Muscle of back (tissue), 11 donors: Measurements from ENCODE around the gene TMEM120A. TPM values are rescaled to one million over a fixed set of nuclear protein-coding genes. Genes with fewer than 3 reads are reported as not detected.

ENCODE experiments used
- DNase-seq, 3 donors: peaks; one replicate each; pipeline versions ENCODE4 v3.0.0 to v3.0.0-alpha.2; 2013
- polyA plus RNA-seq, 10 donors: library from polyadenylated mRNA; unstranded; fragments of 120-200 nt; gene quantifications; one replicate each; pipeline ENCODE4 v1.2.1, GENCODE V29; 2013; ENCODE audit not compliant: insufficient read length in 10 of 10

TMEM120A gene
- polyA plus RNA-seq, 10 donors: 34.2 to 54.9 (median 41.2) TPM

DNA sequence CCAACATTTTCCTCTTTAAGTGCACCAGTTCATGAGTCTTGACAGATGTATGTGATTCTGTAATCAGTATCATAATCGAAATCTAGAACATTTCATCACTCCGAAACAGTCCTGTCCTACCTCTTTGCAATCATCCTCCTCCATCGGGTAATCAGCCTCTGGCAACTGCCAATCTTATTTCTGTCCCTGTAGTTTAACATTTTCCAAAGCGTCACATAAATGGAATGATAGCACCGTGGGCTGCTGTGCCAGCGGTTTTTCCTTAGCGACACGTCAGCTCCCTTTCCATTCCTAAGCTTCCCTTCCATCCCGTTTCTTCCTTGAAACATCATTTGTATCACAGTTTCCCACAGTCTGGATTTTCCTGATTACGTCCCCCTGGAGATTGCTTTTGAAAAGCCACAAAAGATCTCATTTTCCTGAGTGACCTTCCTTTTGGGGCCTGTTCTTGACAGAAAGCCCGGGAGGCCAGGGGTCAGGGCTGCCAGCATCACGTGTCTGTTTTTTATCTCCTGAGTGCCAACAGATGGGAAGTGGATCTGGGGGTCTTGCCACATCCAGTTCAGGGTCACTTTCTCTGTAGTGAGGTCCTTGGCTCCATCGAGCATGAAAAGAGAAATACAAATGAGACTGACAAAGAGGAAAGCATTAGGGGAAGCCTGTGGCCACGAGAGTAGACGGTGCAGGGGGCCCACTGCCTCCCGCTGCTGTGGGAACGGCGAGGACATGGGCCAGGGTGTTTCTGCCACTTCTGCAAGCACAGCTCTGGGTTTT, 31.6 kb downstream of the TMEM120A start:
- peak; percentile 62 to 73 (median 65) for DNase-seq

DNA sequence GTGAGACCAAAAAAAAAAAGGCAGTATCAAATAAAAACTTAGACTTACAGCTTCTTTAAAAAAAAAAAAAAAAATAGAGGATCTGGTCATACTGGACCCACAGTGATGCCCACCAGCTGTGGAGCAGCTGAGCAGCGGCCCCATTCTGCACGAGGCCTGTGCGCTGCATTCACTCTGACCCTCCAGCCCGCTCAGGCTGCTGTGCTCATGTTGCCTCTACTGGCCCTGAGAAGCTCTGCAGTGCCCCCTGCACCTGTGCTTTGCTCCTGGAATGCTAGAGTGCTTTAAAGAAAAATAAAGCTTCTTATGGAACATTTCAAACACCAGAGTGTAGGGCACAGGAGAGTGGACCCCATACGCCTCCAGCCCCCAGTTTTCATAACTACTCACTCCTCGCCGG, 33.2 kb downstream of the TMEM120A start:
- no peak for DNase-seq

DNA sequence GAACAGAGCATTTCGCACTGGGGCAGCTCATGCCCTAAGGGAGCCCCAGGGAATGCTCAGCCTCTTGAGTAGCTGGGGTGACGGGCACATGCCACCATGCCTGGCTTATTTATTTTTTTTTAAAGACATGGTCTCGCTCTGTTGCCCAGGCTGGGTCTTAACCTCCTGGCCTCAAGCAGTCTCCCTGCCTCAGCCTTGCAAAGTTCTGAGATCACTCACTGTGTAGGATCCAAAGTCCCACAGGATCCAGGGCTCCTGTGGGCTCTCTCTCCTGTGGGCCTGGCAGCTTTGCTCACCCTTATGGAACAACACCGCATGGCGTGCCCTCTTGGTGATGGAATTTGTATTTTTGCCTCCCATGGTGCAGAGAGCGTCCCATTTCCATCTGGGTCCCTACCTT, 34.0 kb downstream of the TMEM120A start:
- DNase-seq: no peak

DNA sequence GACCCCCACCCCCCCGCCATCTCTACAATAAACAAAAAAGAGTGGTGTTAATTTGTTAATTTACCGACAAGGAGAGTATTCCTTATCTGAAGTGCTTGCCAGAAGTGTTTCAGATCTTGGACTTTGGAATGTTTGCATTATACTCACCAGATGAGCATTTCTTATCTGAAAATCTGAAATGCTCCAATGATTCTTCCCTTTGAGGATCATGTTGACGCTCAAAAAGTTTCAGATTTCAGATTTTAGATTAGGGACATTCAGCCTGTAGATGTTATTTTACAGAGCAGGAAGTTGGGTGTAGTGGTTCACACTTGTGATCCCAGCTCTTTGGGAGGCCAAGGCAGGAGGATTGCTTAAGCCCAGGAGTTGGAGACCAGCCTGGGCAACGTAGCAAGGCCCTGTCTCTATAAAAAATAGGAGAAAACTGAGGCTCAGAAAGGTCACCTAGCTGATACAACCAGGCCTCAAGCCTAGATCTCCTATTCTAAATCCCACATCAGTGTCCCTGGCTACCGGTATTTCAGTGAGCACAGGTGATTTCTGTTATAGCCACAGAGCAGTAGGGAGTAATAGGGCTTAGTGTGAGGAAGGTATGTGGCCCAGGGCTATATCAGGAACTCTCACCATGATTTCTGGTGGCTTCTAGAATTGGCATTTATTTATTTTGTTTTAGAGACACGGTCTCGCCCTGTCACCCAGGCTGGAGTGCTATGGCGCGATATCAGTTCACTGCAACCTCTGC, 35.4 kb downstream of the TMEM120A start:
- DNase-seq: no peak

DNA sequence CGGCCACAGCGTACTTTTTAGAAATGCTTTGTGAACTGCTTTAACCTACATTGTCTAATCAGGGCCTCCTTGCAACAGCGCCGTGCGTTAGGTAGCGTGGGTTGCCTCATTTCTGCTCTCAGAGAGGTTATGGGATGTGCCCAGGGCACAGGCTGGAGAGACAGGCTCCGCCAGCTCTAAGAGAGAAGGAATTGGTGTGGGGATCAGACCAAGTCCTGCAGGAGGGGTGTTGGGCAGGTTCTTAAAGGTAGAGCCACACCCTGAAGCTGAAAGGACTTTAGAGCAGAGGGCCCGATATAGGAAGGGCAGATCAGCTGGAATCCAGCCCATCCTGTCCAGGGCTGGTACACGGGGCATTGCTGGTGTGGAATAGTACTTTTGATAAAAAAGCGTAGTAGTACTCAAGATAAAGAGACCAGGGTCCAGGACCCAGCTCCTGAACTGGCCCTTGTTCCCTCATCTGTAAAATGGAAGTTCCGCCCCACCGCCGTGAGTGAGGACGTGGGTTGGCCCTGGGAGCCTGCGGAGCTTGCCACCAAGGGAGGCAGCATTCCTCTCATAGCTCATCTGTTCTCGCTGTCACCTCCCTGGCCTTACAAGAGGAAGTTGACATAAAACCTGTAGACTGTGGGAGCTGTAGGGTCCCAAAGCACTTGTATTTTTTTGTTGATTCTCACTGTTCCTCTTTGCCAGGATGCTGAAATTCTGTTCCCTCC, 37.2 kb downstream of the TMEM120A start:
- DNase-seq: no peak

DNA sequence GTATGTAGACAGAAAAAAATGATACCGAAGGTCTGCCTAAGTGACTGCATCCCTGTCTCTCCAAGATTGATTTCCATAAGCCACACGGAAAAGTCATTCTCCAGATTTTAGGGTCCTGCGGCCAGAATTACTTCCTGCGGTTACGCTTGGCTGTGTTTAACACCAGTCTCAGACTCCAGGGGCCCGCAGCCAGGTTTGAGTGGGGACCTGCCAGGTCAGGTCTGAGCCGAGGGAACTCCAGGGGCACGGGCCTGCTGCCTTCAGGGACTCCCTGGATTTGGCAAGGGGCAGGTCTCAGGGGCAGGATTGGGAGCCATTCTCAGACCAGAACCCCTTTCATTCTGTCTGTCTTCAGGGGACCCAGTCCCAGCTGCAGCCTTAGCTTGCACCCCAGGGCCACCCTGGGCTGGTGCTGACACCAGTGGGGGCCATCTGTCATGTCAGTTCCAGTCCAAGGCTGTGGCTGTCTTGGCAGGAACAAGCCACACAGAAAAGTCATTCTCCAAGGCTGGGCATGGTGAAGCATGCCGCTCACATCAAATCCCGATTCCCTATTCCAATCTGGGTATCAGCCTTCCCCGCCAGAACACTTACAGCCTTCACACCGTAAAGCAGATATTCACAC, 39.0 kb downstream of the TMEM120A start:
- no peak for DNase-seq

DNA sequence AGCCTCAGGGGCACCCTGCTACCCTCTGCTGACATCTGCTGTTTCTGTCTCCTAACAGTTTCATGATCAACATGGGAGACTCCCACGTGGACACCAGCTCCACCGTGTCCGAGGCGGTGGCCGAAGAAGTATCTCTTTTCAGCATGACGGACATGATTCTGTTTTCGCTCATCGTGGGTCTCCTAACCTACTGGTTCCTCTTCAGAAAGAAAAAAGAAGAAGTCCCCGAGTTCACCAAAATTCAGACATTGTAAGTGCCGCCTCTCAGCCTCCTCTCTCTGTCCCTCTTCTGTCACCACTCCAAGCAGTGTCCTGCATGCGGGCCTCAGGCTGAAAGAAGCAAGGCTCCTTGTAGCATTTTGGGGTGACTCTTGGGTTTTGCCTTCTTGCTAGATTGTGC, 40.5 kb downstream of the TMEM120A start:
- DNase-seq: no peak

DNA sequence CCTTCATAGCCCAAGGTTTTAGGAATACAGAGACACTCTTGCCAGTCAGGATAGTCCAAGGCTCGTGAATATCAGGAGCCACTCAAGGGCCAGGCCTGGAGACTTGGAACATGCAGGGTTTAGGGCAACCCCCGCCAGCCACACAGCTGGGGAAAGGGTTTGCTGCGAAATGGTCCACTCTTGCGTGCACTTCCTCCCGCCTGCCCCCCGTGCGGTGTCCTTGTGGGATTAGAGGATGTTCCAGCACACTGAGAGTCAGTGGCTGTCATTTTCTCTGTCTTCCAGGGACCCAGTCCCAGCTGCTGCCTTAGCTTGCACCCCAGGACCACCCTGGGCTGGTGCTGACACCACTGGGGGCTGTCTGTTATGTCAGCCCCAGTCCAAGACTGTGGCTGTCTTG, 41.0 kb downstream of the TMEM120A start:
- no peak for DNase-seq

DNA sequence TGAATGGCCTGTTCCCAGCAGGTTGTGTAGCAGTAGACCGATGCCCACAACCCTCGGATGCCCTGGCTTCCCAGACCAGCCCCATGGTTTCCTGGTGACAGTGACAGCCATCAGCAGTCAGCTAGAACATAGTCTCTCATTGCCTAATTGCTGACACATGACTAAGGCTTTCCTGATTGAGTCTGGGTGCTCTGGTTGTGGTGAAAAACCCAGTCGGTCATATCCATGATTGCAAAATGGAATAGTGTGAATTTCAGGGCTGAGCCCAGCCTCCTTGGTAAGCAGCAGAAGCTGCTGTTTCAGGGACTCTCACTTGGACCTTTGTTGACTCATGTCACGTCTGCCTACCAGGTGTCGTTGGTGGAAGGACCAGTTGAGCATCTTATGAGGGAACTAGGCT, 42.9 kb downstream of the TMEM120A start:
- no peak for DNase-seq

DNA sequence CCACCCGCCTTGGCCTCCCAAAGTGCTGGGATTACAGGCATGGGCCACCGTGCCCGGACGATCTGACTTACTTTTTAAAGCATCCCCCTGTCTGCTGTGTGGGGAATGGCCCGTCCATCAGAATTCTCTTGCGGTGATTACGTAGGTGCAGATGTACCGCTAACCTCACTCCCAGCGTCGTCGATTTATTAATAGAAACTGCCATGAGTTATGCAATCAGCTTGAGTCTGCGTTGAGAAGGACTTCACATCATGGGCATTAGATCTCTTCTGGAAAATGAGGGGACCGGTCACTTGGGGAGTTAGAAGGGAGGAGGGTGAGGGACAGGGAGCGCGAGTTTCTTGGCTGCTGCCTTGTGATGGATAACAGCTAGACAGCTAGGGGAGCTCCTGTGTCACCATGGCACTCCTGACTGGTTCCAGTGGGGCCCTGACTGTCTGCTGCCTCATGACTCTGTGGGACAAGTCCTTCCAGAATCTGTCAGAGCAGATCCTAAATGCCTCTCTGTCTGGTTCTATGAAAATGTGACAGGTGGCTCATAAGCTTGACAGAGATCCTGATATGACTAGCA, 44.2 kb downstream of the TMEM120A start:
- DNase-seq: no peak

DNA sequence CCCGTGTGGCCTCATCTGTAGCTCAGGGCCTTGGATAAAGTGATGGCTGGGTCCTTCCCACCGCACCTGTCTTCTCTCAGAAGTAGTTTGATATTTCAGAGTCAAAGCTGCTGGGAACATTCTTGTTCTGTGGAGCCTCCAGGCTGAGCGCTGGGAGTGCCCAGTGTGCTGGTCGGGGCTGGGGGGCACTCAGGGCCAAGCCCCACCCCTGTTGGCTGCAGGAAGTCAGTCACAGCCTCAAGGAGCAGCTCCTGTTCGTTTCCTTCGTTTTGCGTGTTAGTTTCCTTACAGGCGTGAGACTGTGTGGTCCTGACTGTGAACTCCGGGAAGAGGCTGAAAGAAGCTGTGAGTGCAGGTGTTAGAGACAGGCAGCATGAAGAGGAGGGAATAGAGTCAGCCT, 46.2 kb downstream of the TMEM120A start:
- DNase-seq: no peak

DNA sequence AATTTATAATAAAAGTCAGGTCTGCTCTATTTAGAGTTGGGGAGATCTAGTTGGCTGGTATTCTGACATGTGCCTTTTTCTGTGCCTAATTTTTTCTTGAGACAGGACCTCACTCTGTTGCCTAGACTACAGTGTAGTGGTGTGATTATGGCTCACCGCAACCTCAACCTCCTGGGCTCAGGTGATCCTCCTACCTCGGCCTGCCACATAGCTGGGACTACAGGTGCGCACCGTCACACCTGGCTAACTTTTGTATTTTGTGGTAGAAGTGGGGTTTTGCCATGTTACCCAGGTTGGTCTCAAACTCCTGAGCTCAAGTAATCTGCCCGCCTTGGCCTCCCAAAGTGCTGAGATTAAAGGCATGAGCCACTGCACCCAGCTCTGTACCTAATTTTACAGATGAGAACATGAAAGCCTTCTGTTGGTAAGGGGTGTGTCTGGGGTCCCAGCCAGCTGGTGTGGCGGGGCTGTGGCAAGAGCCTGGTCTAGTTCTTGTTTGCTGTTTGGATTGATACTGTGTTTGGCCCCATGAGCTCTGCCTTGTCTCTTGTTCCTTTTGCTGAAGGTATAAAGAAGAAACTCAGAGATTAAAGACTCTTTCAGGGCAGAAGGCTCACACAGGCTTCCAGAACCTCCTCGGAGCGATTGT, 48.1 kb downstream of the TMEM120A start:
- DNase-seq: no peak

DNA sequence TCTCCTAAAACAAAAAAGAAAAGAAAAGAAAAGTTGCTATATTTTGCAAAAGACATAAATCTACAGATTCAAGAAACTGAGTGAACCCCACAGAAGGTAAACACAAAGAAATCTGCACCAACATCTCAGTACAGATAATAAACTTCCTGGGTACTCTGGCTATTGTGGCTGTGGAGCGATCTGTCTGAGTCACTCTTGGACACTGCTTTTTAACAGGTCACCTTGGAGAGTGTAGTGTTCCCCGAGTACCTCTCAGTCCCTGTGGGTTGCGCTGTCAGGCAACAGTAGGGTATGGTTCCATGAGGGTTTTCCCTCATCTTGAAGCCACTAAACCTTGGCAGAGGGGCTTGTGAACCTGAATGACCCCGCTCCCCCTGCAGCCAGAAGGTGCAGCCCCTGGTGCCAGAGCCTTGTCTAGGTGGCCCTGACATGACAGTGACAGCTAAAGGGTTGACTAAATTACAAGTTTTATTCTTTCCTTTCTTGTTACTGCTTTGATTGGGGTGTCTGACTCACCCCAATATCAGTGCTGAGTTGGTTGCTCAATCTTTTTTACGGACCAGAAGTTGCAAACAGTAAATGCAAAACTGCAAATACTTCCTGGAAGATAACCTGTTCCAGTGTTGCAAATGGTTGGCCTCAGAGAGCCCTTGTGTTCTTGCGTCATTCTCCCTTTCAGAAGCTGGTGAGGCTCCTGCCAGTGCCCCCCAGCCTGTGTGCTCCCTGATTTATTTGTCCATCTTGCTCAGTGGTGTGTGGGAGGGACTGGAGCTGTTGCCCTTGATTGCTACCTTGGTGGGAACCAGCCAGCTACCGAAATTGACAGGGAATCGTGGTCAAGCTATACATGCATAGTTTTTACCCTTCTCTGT, 48.9 kb downstream of the TMEM120A start:
- DNase-seq: no peak

DNA sequence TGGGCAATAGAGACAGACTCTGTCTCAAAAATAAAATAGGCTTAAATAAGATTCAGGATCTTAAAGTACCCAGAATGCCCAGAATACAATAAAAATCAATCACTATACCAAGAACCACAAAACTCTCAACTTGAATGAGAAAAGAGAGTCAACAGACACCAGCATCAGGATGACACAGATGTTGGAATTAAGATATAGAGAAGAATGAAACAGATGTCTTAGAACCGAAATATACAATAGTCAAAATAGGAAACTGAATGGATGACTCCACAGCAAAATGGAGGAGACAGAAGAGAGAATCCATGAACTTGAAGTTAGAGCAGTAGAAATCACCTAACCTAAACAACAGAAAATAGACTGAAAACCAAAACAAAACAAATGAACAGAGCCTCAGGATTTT, 49.9 kb downstream of the TMEM120A start:
- no peak for DNase-seq

DNA sequence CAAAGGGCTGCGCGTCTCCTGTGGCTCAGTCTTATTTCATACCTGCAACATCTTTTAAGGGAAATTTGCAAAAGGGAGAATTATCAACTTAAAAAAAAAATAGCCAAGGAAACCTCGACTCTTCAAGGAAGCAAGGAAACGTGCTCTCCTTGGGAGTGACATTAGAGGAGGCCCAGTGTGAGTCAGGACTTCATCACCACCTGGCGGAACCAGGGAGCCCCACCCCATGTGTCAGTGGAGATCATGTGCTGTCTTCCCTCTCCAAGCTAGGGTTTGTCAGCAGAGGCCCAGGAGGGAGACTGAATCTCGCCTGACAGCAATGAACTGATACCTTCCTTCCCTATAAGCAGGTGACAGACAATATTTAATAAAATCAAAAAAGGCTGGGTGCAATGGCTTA, 50.5 kb downstream of the TMEM120A start:
- no peak for DNase-seq

DNA sequence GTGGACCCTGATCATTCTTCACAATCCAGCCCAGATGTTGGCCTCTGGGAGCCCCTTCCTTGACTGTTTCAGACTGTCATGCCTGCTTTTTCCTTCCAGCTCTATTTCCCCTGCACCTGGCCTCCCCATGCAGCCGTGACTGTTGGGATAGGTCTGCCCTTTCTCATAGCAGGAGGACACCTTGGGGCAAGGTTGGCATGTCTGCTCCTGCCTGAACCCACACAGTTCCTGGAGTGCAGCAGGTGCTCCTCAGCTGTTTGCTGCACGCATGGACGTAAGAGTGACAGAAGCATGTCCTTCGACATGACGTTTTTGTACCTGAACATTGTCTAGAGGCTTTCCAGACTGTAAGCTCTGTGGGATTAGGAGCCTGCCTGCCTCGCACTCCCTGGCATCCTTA, 55.5 kb downstream of the TMEM120A start:
- DNase-seq: no peak

DNA sequence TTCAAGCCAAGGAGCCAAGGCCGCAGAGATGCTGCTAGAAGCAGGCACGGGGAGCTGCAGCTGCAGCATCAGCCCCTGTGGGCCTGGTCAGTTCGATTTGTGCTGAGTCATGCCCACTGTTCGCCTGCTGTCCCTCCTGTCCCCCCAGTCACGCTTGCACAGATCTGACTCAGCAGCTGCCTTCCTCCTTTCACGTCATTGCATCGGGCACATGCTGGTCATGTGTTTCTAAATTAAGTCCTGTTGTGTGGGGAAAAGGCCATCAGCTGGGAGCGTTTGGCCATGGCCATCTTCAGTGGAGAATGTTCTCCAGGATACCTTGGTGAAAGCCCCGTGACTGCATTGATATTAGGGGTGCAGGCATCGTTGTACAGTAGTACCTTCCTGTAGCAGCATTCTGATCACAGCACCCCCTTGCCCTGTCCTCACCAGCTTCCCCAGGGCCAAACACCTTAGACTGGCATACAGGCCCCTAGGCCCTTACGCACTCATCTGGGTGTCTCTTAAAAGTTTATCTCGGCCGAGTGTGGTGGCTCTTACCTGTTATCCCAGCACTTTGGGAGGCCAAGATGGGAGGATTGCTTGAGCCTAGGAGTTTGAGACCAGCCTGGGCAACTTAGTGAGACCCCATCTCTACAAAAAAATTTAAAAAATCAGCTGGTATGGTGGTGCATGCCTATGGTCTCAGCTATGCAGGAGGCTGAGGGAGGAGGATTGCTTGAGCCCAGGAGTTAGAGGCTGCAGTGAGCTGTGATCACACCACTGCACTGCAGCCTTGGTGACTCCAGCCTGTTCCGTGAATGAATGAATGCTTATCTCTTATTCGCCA, 56.2 kb downstream of the TMEM120A start:
- peak; percentile 38 to 70 (median 62) for DNase-seq
